Measurements from ENCODE around the gene TTYH1.

DNA sequence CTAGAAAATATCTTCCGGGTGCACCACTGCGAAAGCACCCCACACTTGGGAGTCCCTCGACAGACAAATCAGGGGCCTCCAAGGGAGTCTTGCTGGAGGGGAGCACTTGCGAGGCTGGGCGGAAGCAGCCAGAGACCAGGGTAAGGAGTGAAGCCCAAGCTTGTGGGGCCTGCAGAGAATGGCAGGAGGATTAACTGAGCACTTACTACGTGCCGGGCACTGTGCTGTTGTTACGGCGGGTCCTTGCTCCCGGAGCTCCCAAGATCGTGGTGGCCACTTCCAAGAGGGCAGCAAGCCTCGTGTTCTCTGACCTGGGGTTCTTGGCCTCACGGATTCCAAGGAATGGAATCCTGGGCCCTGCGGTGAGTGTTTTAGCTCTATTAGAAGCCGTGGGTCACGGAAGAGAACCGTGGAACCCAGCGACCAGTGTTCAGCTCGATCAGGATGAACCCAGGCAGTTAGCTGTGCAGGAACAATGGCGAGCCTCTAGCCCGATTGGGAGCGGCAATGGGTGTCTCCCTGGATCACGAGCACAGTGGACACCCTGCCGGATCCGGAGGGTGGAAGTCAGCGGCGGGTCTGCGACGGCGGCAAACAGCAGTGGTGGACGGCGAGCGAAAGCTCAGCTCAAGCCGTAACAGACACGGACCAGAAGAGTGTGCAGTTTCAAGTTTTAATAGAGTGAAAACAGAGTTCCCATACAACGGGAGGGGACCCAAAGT, 9.6 kb downstream of the TTYH1 start:
- TF ChIP-seq, protein P1, sequence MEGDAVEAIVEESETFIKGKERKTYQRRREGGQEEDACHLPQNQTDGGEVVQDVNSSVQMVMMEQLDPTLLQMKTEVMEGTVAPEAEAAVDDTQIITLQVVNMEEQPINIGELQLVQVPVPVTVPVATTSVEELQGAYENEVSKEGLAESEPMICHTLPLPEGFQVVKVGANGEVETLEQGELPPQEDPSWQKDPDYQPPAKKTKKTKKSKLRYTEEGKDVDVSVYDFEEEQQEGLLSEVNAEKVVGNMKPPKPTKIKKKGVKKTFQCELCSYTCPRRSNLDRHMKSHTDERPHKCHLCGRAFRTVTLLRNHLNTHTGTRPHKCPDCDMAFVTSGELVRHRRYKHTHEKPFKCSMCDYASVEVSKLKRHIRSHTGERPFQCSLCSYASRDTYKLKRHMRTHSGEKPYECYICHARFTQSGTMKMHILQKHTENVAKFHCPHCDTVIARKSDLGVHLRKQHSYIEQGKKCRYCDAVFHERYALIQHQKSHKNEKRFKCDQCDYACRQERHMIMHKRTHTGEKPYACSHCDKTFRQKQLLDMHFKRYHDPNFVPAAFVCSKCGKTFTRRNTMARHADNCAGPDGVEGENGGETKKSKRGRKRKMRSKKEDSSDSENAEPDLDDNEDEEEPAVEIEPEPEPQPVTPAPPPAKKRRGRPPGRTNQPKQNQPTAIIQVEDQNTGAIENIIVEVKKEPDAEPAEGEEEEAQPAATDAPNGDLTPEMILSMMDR (conservative IDR thresholded peaks at IDR 0.05; ENCODE audit: low read depth, low read length): no peak
- no peak for TF ChIP-seq POLR2A (IDR thresholded peaks at IDR 0.05; ENCODE audit: low read depth, low read length)
- TF ChIP-seq NFE2L2 (IDR thresholded peaks at IDR 0.05; ENCODE audit: low read depth, low read length): no peak
- TF ChIP-seq CEBPB (IDR thresholded peaks at IDR 0.05; ENCODE audit: low read depth, low read length): no peak

All from IMR-90 (cell line).